ENCODE results near the gene SP100.

SP100 gene

DNA sequence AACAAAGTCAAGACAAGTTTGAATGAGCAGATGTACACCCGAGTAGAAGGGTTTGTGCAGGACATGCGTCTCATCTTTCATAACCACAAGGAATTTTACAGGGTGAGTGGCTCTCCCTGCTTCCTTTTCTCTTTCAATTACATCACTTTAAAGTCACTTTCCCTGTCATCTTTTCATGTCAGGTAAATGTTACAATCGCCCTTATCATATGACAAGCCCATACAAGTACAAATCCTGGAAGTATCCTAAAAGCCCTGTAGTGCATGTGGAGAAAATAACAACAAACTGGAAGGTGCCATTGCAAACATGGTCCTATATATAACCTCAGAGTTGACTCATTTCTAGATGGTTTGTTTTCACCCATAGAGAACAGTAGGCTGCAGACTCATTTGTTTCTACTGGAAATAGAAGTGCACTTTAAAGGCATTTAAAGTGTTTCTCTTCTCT, 126.0 kb downstream of the SP100 start:
- H3K36me3 Mint-ChIP-seq (ENCODE audit: low read depth) = no peaks in the 10 kb centered on the region
- TF ChIP-seq, protein P1, sequence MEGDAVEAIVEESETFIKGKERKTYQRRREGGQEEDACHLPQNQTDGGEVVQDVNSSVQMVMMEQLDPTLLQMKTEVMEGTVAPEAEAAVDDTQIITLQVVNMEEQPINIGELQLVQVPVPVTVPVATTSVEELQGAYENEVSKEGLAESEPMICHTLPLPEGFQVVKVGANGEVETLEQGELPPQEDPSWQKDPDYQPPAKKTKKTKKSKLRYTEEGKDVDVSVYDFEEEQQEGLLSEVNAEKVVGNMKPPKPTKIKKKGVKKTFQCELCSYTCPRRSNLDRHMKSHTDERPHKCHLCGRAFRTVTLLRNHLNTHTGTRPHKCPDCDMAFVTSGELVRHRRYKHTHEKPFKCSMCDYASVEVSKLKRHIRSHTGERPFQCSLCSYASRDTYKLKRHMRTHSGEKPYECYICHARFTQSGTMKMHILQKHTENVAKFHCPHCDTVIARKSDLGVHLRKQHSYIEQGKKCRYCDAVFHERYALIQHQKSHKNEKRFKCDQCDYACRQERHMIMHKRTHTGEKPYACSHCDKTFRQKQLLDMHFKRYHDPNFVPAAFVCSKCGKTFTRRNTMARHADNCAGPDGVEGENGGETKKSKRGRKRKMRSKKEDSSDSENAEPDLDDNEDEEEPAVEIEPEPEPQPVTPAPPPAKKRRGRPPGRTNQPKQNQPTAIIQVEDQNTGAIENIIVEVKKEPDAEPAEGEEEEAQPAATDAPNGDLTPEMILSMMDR (IDR thresholded peaks at IDR 0.05; ENCODE audit: unreplicated experiment in 3 of 3) = no peak
- no peaks in the 10 kb centered on the region for H3K4me1 Mint-ChIP-seq
- H3K4me3 Mint-ChIP-seq = no peak overlapping the region
- no peaks in the 10 kb centered on the region for H3K27me3 Mint-ChIP-seq (ENCODE audit: low read depth)
- peaks cover 5% of the 10 kb centered on the region for H3K9me3 Mint-ChIP-seq
- H3K27ac Mint-ChIP-seq = no peak overlapping the region

DNA sequence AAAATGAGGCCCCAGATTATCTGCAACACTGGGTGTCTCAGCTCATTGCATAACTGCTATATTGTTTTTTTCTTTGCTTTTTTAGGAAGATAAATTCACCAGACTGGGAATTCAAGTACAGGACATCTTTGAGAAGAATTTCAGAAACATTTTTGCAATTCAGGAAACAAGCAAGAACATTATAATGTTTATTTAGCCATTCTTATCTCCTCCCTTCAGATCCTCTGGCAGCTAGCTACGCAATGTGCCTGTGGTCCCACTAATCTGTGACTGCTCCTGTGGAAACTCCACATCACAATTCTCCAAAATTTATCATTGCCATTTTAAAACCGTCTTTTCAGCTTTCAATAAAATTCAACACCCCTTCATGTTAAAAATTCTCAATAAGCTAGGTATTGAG, 126.8 kb downstream of the SP100 start:
- Mint-ChIP-seq H3K36me3 (ENCODE audit: low read depth) (no peaks in the 10 kb centered on the region), H3K4me1 (no peaks in the 10 kb centered on the region), H3K4me3 (no peak overlapping the region), H3K27me3 (ENCODE audit: low read depth) (no peaks in the 10 kb centered on the region), H3K27ac (no peak overlapping the region), H3K9me3 (peaks cover 5% of the 10 kb centered on the region)
- TF ChIP-seq, protein P1 (IDR thresholded peaks at IDR 0.05; ENCODE audit: unreplicated experiment in 3 of 3) = no peak

DNA sequence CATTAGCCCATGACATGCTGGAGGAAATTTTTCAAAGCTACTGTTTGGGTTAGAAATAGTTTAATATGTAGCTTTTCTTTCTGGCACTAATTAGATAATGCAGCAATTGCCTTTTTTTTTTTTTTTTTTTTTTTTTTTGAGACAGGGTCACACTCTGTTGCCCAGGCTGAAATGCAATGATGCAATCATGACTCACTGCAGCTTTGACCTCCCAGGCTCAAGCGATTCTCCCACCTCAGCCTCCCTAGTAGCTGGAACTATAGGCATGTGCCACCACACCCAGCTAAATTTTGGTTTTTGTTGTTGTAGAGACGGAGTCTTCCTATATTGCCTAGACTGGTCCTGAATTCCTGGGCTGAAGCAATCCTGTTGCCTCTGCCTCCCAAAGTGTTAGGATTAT, 136.2 kb downstream of the SP100 start:
- H3K4me1 Mint-ChIP-seq = no peaks in the 10 kb centered on the region
- peaks cover 18% of the 10 kb centered on the region for H3K9me3 Mint-ChIP-seq
- no peak overlapping the region for H3K4me3 Mint-ChIP-seq
- no peaks in the 10 kb centered on the region for H3K36me3 Mint-ChIP-seq (ENCODE audit: low read depth)
- H3K27me3 Mint-ChIP-seq (ENCODE audit: low read depth) = no peaks in the 10 kb centered on the region
- no peak overlapping the region for H3K27ac Mint-ChIP-seq
- TF ChIP-seq, protein P1 (IDR thresholded peaks at IDR 0.05; ENCODE audit: unreplicated experiment in 3 of 3) = no peak

DNA sequence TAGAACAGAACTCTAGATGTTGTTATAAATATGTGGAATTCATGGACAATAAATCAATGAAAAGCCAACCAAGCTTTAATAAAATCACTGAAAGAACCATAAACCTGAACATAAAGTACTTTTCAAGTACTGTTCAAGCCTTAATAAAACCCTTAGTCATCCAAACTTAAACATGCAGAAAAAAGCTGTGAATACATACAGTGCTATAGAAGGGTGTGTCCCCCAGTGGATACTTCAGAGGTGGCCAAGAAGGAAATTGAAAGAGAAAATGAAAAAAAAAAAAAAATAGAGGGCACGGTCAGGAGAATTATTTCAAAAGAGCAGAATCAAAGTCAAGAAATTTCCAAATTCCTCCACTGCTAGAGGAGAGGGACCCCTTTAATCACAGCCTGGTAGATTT, 141.1 kb downstream of the SP100 start:
- Mint-ChIP-seq H3K27me3 (ENCODE audit: low read depth) (no peaks in the 10 kb centered on the region), H3K4me3 (no peak overlapping the region), H3K4me1 (no peaks in the 10 kb centered on the region), H3K9me3 (peaks cover 20% of the 10 kb centered on the region), H3K36me3 (ENCODE audit: low read depth) (no peaks in the 10 kb centered on the region), H3K27ac (no peak overlapping the region)
- TF ChIP-seq, protein P1 (IDR thresholded peaks at IDR 0.05; ENCODE audit: unreplicated experiment in 3 of 3) = no peak

DNA sequence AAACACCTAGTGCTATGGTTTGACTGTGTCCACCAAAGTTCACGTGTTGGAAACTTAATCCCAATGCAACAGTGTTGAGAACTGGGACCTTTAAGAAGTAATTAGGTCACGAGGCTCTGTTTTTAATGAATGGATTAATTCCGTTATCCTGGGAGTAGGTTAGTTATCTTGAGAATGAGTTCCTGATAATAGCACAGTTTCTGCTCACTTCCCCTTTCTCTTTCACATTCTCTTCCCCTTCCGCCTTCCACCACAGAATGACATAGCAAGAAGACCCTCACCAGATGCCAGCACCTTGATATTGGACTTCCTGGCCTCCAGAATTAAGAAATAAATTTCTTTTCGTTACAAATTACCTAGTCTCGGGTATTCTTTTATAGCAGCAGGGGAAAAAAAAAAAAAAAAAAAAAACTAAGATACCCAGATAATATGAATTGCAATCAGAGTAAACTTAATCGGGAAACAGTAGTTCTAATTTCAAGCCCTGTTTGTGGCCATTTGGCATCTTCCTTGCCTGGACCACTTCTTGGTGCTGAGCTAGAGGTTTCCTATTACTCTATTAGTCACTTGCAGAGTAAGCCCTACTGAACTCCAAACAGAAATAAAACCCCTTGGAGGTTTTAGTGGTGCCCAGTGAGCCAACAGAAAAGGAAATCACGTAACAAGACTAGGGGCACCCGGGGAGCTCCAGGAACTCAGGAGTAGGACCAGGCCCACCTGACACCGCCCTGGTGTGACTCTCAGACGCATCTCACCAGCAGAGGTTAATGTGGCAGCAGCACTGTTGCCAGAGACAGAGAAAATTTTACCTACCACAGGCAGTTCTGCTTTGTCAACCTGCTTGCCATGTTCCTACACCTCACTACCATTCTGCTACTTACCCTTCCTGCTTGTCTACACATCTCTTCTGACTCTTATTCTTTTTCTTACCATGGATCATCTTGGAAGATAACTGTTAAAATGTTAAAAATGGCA, 149.1 kb downstream of the SP100 start:
- Mint-ChIP-seq H3K4me1 (no peaks in the 10 kb centered on the region), H3K27ac (no peak overlapping the region), H3K4me3 (no peak overlapping the region), H3K36me3 (ENCODE audit: low read depth) (no peaks in the 10 kb centered on the region), H3K27me3 (ENCODE audit: low read depth) (peaks cover 4% of the 10 kb centered on the region), H3K9me3 (peaks cover under 1% of the 10 kb centered on the region)
- TF ChIP-seq, protein P1 (IDR thresholded peaks at IDR 0.05; ENCODE audit: unreplicated experiment in 3 of 3) = no peak

DNA sequence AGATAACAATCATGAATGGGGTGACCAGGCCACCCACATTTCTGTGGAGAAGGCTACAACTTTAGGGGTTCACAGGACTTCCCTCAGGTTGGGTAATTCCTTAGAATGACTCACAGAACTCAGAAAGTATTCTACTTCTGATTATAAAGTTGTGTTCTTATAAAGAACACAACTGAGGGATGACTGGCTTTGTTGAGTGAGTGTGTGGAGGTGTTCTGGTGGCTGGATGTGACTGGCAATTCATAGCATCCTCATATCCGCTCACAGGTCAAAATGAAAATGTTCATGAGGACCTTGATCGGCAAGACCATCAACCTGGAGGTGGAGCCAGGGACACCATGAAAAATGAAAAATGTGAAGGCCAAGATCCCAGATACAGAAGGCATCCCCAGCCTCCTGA, 153.3 kb downstream of the SP100 start:
- H3K4me1 Mint-ChIP-seq = no peaks in the 10 kb centered on the region
- TF ChIP-seq, protein P1 (IDR thresholded peaks at IDR 0.05; ENCODE audit: unreplicated experiment in 3 of 3) = no peak
- H3K27ac Mint-ChIP-seq = no peak overlapping the region
- H3K4me3 Mint-ChIP-seq = no peak overlapping the region
- peaks cover 8% of the 10 kb centered on the region for H3K9me3 Mint-ChIP-seq
- peaks cover 12% of the 10 kb centered on the region for H3K27me3 Mint-ChIP-seq (ENCODE audit: low read depth)
- H3K36me3 Mint-ChIP-seq (ENCODE audit: low read depth) = no peaks in the 10 kb centered on the region

Data from nephron (organoid).